HEK293 (cell line): ENCODE measurements around the gene MOB4.

ENCODE experiments used
- CTCF ChIA-PET: fragments of 350-600 bp; formaldehyde crosslinking; extraction: SDS; loops from one replicate; lab custom pipeline; 2021; ENCODE audit warnings: antibody characterized with exemption; lab: Yijun Ruan, JAX
- POLR2A ChIA-PET: fragments of 300-600 bp; formaldehyde crosslinking; extraction: SDS; loops from one replicate; lab custom pipeline; 2020; ENCODE audit warnings: antibody characterized with exemption, inconsistent platforms; lab: Yijun Ruan, JAX
- H3K27ac ChIP-seq: fragments of 200-500 bp; sonication (Bioruptor generic); 2 replicates; pipeline ENCODE4 v1.5.1; 2014; ENCODE audit warnings: low read depth, low read length, control low read depth, inconsistent platforms; ENCODE audit errors: extremely low read depth
- H3K36me3 ChIP-seq, 2 experiments: fragments of 200-500 bp in 1 of 2; sonication (Bioruptor generic) in 1 of 2; 1 replicate in 1 of 2; 2 replicates in 1 of 2; pipeline ENCODE4 v1.5.1; 2014 to 2017; ENCODE audit warnings: inconsistent platforms in 2 of 2, low read length in 2 of 2; ENCODE audit not compliant: control insufficient read depth in 2 of 2, insufficient read depth in 1 of 2
- H3K4me1 ChIP-seq: fragments of 200-500 bp; sonication (Bioruptor generic); 2 replicates; pipeline ENCODE4 v1.5.1; 2014; ENCODE audit warnings: mild to moderate bottlenecking, low read length, inconsistent platforms; ENCODE audit not compliant: control insufficient read depth, insufficient read depth
- H3K4me3 ChIP-seq: 2 replicates; pipeline ENCODE4 v1.5.1; 2011; ENCODE audit warnings: low read depth, mild to moderate bottlenecking, control low read depth, low read length, moderate library complexity
- H3K9me3 ChIP-seq: fragments of 200-500 bp; sonication (Bioruptor generic); 2 replicates; pipeline ENCODE4 v1.5.1; 2014; ENCODE audit warnings: low read depth, low read length, inconsistent platforms; ENCODE audit not compliant: control insufficient read depth, insufficient read depth
- KLF10 ChIP-seq: fragments of 450-650 bp; IDR thresholded peaks from 2 replicates; pipeline ENCODE4 v1.5.1; 2018; ENCODE audit warnings: missing biosample characterization, mild to moderate bottlenecking, missing genetic modification characterization
- MYNN ChIP-seq: fragments of 450-650 bp; formaldehyde crosslinking; IDR thresholded peaks from 2 replicates; pipeline ENCODE4 v1.5.1; 2016; ENCODE audit warnings: missing biosample characterization, missing genetic modification characterization, borderline replicate concordance
- RBAK ChIP-seq: fragments of 450-650 bp; formaldehyde crosslinking; IDR thresholded peaks from 2 replicates; pipeline ENCODE4 v1.5.1; 2016; ENCODE audit warnings: missing biosample characterization, missing genetic modification characterization
- SALL2 ChIP-seq: fragments of 450-650 bp; formaldehyde crosslinking; IDR thresholded peaks from 2 replicates; pipeline ENCODE4 v1.5.0; 2017; ENCODE audit warnings: missing biosample characterization, mild to moderate bottlenecking, missing genetic modification characterization, borderline replicate concordance
- YY2 ChIP-seq: fragments of 450-650 bp; formaldehyde crosslinking; IDR thresholded peaks from 2 replicates; pipeline ENCODE4 v1.5.1; 2016; ENCODE audit warnings: missing biosample characterization, missing genetic modification characterization
- ZFP37 ChIP-seq: fragments of 450-650 bp; formaldehyde crosslinking; IDR thresholded peaks from 2 replicates; pipeline ENCODE4 v1.5.1; 2016; ENCODE audit warnings: missing biosample characterization, missing genetic modification characterization
- ZNF138 ChIP-seq: fragments of 450-650 bp; formaldehyde crosslinking; IDR thresholded peaks from 2 replicates; pipeline ENCODE4 v1.5.1; 2016; ENCODE audit warnings: missing biosample characterization, missing genetic modification characterization, borderline replicate concordance
- ZNF23 ChIP-seq: fragments of 450-650 bp; formaldehyde crosslinking; IDR thresholded peaks from 2 replicates; pipeline ENCODE4 v1.5.1; 2016; ENCODE audit warnings: missing biosample characterization, missing genetic modification characterization, borderline replicate concordance
- ZNF239 ChIP-seq: fragments of 450-650 bp; formaldehyde crosslinking; IDR thresholded peaks from 2 replicates; pipeline ENCODE4 v1.5.1; 2016; ENCODE audit warnings: missing biosample characterization, missing genetic modification characterization
- ZNF24 ChIP-seq: fragments of 450-650 bp; formaldehyde crosslinking; IDR thresholded peaks from 2 replicates; pipeline ENCODE4 v1.5.1; 2016; ENCODE audit warnings: missing biosample characterization, missing genetic modification characterization
- ZNF324 ChIP-seq: fragments of 450-650 bp; formaldehyde crosslinking; IDR thresholded peaks from 2 replicates; pipeline ENCODE4 v1.5.1; 2016; ENCODE audit warnings: missing biosample characterization, missing genetic modification characterization
- ZNF350 ChIP-seq: fragments of 450-650 bp; formaldehyde crosslinking; IDR thresholded peaks from 2 replicates; pipeline ENCODE4 v1.5.0; 2017; ENCODE audit warnings: missing biosample characterization, mild to moderate bottlenecking, missing genetic modification characterization
- ZNF354C ChIP-seq: fragments of 450-650 bp; formaldehyde crosslinking; IDR thresholded peaks from 2 replicates; pipeline ENCODE4 v1.5.1; 2016; ENCODE audit warnings: missing biosample characterization, missing genetic modification characterization, low read depth, borderline replicate concordance
- ZNF530 ChIP-seq: fragments of 450-650 bp; formaldehyde crosslinking; IDR thresholded peaks from 2 replicates; pipeline ENCODE4 v1.5.1; 2016; ENCODE audit warnings: low read depth, missing biosample characterization, missing genetic modification characterization
- ZNF560 ChIP-seq: fragments of 450-650 bp; formaldehyde crosslinking; IDR thresholded peaks from 2 replicates; pipeline ENCODE4 v1.5.1; 2017; ENCODE audit warnings: missing biosample characterization, missing genetic modification characterization, borderline replicate concordance
- ZNF677 ChIP-seq: fragments of 450-650 bp; IDR thresholded peaks from 2 replicates; pipeline ENCODE4 v1.5.0; 2018; ENCODE audit warnings: missing biosample characterization, mild to moderate bottlenecking, missing genetic modification characterization, moderate library complexity
- ZNF747 ChIP-seq: fragments of 450-650 bp; formaldehyde crosslinking; IDR thresholded peaks from 2 replicates; pipeline ENCODE4 v1.5.1; 2016; ENCODE audit warnings: missing biosample characterization, missing genetic modification characterization
- ZNF768 ChIP-seq: fragments of 450-650 bp; formaldehyde crosslinking; IDR thresholded peaks from 2 replicates; pipeline ENCODE4 v1.5.1; 2018; ENCODE audit warnings: missing biosample characterization, mild to moderate bottlenecking, missing genetic modification characterization
- ZNF843 ChIP-seq: fragments of 450-650 bp; formaldehyde crosslinking; IDR thresholded peaks from 2 replicates; pipeline ENCODE4 v1.5.1; 2016; ENCODE audit warnings: missing biosample characterization, missing genetic modification characterization
- TF ChIP-seq, protein P1 (sequence below): fragments of 450-650 bp; formaldehyde crosslinking; IDR thresholded peaks from 2 replicates; pipeline ENCODE4 v1.5.1; 2016; ENCODE audit warnings: missing biosample characterization, missing genetic modification characterization
- TF ChIP-seq, protein P2 (sequence below): fragments of 450-650 bp; formaldehyde crosslinking; IDR thresholded peaks from 2 replicates; pipeline ENCODE4 v1.5.1; 2016; ENCODE audit warnings: missing biosample characterization, missing genetic modification characterization
- TF ChIP-seq, protein P3 (sequence below): fragments of 450-650 bp; IDR thresholded peaks from 2 replicates; pipeline ENCODE4 v1.5.1; 2018; ENCODE audit warnings: missing biosample characterization, mild to moderate bottlenecking, missing genetic modification characterization
- TF ChIP-seq, protein P4 (sequence below): fragments of 450-650 bp; formaldehyde crosslinking; IDR thresholded peaks from 2 replicates; pipeline ENCODE4 v1.5.1; 2016; ENCODE audit warnings: missing biosample characterization, missing genetic modification characterization

Gene MOB4

DNA sequence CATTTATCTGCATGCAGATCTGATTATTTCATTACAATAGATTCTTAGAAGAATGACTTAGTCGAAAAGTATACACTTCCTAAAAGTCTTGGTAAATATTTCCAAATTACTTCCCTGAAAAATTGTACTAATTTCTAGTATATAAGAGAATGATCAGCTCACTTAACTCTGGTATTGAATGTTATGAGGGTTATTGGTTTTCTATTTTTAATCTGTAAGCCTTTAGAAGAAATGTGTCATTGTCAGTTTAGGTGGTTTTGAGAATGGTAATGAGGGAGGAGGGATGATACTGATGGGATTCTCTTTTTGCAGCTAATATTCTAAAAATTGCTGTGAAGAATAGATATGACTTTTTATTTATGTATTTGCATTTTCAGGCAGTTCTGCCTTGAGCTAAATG is 23.9 kb downstream of the MOB4 start (continued):
- no peak for TF ChIP-seq ZNF350 (tag by site-specific recombination)
- TF ChIP-seq, protein P1, sequence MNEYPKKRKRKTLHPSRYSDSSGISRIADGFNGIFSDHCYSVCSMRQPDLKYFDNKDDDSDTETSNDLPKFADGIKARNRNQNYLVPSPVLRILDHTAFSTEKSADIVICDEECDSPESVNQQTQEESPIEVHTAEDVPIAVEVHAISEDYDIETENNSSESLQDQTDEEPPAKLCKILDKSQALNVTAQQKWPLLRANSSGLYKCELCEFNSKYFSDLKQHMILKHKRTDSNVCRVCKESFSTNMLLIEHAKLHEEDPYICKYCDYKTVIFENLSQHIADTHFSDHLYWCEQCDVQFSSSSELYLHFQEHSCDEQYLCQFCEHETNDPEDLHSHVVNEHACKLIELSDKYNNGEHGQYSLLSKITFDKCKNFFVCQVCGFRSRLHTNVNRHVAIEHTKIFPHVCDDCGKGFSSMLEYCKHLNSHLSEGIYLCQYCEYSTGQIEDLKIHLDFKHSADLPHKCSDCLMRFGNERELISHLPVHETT: no peak
- TF ChIP-seq ZNF747 (tag by site-specific recombination): no peak
- TF ChIP-seq, all 188 proteins: peak for 0

DNA sequence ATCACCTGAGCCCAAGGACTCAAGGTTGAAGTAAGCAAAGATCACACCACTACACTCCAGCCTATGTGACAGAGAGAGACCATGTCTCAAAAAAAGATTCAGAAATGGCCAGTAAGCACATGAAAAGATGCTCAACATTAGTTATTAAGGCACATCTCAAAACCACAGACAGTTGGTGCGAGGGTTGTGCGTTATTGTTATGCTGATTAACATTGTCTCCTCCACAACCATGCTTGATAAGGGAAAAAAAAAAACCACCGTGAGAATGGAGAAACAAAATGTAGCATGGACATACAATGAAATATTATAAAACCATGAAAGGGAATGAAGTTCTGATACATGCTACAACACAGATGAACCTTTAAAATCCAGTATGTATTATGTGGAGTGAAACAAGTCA is 27.3 kb downstream of the MOB4 start:
- no peak overlapping the region for H3K4me3 ChIP-seq
- TF ChIP-seq ZNF768 (tag by site-specific recombination): no peak
- TF ChIP-seq ZNF138 (tag by site-specific recombination): no peak
- TF ChIP-seq ZFP37: no peak
- TF ChIP-seq, protein P2, sequence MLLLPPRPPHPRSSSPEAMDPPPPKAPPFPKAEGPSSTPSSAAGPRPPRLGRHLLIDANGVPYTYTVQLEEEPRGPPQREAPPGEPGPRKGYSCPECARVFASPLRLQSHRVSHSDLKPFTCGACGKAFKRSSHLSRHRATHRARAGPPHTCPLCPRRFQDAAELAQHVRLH (tag by site-specific recombination): no peak
- TF ChIP-seq SALL2: no peak
- TF ChIP-seq ZNF677 (tag by site-specific recombination): no peak
- TF ChIP-seq, protein P3, sequence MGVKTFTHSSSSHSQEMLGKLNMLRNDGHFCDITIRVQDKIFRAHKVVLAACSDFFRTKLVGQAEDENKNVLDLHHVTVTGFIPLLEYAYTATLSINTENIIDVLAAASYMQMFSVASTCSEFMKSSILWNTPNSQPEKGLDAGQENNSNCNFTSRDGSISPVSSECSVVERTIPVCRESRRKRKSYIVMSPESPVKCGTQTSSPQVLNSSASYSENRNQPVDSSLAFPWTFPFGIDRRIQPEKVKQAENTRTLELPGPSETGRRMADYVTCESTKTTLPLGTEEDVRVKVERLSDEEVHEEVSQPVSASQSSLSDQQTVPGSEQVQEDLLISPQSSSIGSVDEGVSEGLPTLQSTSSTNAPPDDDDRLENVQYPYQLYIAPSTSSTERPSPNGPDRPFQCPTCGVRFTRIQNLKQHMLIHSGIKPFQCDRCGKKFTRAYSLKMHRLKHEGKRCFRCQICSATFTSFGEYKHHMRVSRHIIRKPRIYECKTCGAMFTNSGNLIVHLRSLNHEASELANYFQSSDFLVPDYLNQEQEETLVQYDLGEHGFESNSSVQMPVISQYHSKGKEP (tag by site-specific recombination): no peak
- TF ChIP-seq KLF10 (tag by site-specific recombination): no peak
- TF ChIP-seq, protein P4, sequence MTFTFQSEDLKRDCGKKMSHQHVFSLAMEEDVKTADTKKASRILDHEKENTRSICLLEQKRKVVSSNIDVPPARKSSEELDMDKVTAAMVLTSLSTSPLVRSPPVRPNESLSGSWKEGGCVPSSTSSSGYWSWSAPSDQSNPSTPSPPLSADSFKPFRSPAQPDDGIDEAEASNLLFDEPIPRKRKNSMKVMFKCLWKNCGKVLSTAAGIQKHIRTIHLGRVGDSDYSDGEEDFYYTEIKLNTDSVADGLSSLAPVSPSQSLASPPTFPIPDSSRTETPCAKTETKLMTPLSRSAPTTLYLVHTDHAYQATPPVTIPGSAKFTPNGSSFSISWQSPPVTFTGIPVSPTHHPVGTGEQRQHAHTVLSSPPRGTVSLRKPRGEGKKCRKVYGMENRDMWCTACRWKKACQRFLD: no peak
- no peak for TF ChIP-seq ZNF324 (tag by site-specific recombination)
- no peak for TF ChIP-seq MYNN (tag by site-specific recombination)
- TF ChIP-seq ZNF23 (tag by site-specific recombination): no peak
- no peak for TF ChIP-seq RBAK (tag by site-specific recombination)
- TF ChIP-seq ZNF560: no peak
- TF ChIP-seq ZNF530 (tag by site-specific recombination): no peak
- no peak for TF ChIP-seq ZNF354C (tag by site-specific recombination)
- no peak for TF ChIP-seq YY2 (tag by site-specific recombination)
- no peak for TF ChIP-seq ZNF239
- TF ChIP-seq ZNF24 (tag by site-specific recombination): no peak
- no peak for TF ChIP-seq ZNF843
- H3K36me3 ChIP-seq: peaks cover 45 to 56% of the 10 kb centered on the region in 2 experiments
- H3K27ac ChIP-seq: no peak overlapping the region
- ChIA-PET CTCF (interaction anchor here (0.6 to 0.8 kb wide), 2 partner anchors 111 to 443 kb away, joined by 3 read pairs; no protein-coding TSS in a partner anchor), POLR2A (no interaction called here)
- no peaks in the 10 kb centered on the region for H3K4me1 ChIP-seq
- H3K9me3 ChIP-seq: no peaks in the 10 kb centered on the region
